HG02623 (cell line): ENCODE results near the gene TRIM33.

ENCODE experiments used
- ATAC-seq: cut with Tn5 transposase; IDR thresholded peaks from one replicate; pipeline ENCODE4 v1.9.1; 2021; ENCODE audit warnings: moderate library complexity; ENCODE audit not compliant: unreplicated experiment

Gene TRIM33

GRCh38 chr1:114511032-114511785, at the start of gene TRIM33:
Gene TRIM33, minus strand, starts transcription at chr1:114511203. Its CDS starts 127 bp downstream, at chr1:114511076.
- peak; percentile 76 for ATAC-seq

GRCh38 chr1:114559356-114559755, 48.4 kb upstream of the TRIM33 start:
- ATAC-seq: peak; percentile 57

- no peak for ATAC-seq
These were observed 47.5 kb upstream of the TRIM33 start for GRCh38 chr1:114558544-114558943.

DNA sequence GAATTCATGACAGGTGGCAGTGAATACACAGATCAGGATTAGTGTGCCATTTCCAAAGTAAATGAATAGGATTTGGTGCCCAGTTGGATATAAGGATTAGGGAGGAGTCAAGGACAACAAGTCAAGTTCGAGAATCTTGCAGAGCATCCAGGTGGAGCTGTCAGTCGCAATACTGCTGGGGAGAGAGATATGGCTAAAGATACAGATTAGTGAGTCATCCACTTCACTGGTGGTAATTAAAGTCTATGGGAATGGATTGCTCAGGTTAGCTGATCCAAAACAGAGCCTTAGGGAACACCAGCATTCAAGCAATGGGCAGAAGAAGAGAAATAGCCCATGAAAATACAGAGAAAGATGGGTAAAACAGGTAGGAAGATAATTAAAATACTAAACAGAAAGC, 43.6 kb upstream of the TRIM33 start:
- no peak for ATAC-seq

DNA sequence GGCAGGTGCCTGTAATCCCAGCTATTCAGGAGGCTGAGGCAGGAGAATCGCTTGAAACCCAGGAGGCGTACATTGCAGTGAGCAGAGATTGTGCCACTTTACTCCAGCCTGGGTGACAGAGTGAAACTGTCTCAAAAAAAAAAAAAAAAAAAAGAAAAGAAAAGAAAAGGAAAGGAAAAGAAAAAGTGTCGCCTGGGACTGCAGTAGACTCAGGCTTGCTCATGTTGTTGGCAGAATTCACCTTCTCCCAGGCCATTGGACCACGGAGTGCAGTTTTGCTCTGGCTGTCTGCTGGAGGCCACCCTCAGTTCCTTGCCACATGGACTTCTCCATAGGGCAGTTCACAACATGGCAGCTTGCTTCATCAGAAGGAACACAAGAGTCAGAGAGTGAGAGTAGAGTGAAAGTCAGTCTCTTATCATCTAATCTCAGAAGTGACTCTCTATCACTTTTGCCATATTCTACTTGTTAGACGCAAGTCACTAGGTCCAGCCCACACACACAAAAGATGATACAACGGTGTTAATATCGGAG, 41.2 kb upstream of the TRIM33 start:
- no peak for ATAC-seq

DNA sequence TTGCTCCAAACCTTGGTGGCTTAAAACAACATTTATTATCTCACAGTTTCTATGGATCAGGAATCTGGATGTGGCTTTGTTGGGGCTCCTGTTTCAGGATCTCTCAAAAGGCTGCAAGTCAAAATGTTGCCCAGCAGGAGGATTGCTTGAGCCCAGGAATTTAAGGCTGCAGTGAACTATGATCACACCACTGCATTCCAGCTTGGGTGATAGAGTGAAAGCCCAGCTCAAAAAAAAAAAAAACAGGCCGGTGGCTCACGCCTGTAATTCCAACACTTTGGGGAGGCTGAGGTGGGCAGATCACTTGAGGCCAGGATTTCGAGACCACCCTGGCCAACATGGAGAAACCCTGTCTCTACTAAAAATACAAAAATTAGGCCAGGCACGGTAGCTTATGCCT, 40.4 kb upstream of the TRIM33 start:
- ATAC-seq: no peak

DNA sequence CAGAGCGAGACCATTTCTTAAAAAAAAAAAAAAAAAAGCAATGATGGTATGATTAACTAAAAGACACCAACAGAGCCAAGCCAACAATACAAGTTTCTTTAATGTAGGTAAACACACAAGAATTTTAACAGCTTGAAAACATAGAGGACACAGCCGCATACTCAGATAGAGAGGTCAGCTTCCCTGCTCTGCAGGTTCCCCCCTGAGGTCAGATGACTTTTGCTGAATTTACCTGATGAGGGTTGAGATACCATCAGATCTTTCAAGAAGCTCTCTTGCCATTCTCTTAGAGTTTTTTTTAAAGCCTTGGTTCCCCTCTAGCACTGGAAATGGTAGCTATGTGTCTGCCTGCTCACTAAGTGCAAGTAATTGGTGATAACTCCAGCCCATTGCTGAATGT, 39.3 kb upstream of the TRIM33 start:
- ATAC-seq: no peak

GRCh38 chr1:114549137-114549536, 38.1 kb upstream of the TRIM33 start:
- ATAC-seq: no peak

DNA sequence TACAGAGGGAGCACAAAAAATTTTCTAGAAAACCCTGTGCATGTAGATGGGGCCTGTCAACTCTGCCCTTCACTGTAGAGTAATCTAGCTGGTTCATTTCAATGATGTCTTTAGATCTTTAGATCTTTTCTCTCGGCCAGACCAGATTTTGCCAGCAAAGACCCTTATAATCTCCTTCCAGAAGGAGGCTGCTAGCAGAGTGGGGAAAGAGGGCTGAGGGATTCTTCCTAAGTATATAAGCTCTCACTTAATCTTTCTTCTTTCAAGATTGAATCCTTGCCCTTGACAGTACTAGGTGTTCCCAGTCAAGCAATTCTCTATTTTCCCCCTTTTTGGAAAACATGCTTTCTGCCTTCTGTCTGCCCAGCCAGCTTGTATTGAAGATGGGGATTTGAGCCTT, 36.1 kb upstream of the TRIM33 start:
- no peak for ATAC-seq

GRCh38 chr1:114545796-114546195, 34.8 kb upstream of the TRIM33 start:
- no peak for ATAC-seq

- no peak for ATAC-seq
These were observed 34.3 kb upstream of the TRIM33 start for GRCh38 chr1:114545315-114545714.

- no peak for ATAC-seq
These were observed 29.8 kb upstream of the TRIM33 start for GRCh38 chr1:114540821-114541220.

DNA sequence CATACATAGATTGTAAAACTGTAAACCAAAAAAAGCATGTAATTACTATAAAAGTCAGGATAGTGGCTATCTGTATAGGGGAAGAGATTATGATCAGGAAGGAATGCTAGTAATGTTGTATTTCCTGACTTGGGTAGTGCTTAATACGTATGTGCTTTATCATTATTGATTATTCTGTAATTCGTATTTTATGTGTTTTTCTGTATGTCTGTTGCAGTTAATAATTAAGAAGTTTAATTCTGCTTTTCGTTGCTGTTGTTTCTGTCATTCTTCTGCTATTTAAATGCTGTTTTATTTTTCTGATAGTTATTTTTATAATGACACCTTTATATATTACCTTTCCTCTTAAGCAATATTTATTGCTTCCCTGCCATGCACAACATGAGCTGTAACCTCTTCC, 29.3 kb upstream of the TRIM33 start:
- ATAC-seq: no peak

GRCh38 chr1:114536043-114536442, 25.0 kb upstream of the TRIM33 start:
- ATAC-seq: no peak

GRCh38 chr1:114535401-114535800, 24.4 kb upstream of the TRIM33 start:
- no peak for ATAC-seq

- ATAC-seq: no peak
These were observed 20.1 kb upstream of the TRIM33 start for GRCh38 chr1:114531094-114531493.

DNA sequence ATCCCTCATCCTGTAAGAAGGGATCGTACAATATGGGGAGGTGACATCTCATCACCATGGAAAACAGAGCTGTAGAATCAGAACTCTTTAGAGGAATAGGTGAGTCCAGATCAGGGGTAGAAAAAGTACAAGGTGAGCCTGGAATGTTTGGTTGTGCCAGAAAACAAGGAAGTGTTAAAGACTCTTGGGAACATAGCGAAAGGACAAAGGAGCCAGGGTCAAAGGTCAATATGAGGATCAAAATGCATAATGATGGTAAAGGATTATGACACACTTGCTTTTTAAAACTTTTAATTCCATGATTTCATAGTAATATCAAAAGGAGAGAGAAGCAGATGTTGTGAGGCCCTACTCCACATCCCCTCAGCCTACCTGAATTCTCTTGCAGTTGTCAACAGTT, 19.2 kb upstream of the TRIM33 start:
- ATAC-seq: no peak

DNA sequence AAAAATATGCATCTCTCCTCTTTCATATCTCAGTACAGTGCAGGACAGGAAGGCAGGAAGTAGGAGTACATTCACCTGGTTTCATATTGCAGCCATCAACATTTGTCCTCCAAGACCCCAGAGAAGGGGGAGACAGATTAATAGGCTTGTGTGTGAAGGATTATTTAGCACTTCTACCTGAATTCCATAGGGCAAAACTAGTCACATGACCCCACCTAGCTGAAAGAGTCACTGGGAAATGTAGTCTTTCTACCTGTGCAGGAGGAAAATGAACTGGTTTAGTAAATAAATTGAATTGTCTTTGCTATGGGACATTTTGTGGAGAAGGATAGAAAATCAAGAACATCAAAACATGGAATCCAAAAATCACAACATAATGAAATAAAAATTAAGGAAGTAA, 13.9 kb upstream of the TRIM33 start:
- ATAC-seq: no peak

GRCh38 chr1:114522264-114522575, 11.2 kb upstream of the TRIM33 start:
- ATAC-seq: no peak

GRCh38 chr1:114521396-114522263, 10.6 kb upstream of the TRIM33 start:
- no peak for ATAC-seq

DNA sequence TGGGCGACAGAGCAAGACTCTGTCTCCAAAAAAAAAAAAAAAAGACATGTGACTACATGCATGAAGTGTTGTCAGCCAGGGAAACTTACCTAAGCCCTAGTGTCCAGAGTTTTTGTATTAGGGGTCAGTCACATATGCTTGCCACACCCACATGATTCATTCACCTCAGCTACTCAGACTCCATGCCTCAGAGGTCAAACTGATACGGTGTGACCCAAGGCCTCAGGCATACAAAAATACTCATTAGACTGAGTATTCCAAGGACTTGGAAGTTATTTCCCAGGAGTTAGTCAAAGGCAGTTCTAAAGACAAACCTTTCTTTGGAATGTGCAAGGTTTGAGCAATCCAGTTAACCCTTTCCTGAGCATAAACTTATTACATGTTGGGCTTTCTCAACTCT, 6.3 kb upstream of the TRIM33 start:
- no peak for ATAC-seq
